IPS-15b (cell line): ENCODE measurements around the gene MMRN2.
"Not testable (repeated sequence)": the region's sequence is repeated elsewhere in the genome, so short reads cannot be mapped to it uniquely, and the experiment has no call there.

Source experiments
- H3K27me3 ChIP-seq: one replicate; pipeline ENCODE4 v1.6.1; 2013; ENCODE audit warnings: low read length; ENCODE audit not compliant: control insufficient read depth, insufficient read depth
- H3K36me3 ChIP-seq: one replicate; pipeline ENCODE4 v1.6.1; 2013; ENCODE audit warnings: low read length; ENCODE audit not compliant: control insufficient read depth, insufficient read depth
- H3K4me1 ChIP-seq: one replicate; pipeline ENCODE4 v1.6.1; 2013; ENCODE audit warnings: mild to moderate bottlenecking, low read length; ENCODE audit not compliant: control insufficient read depth, insufficient read depth
- H3K4me3 ChIP-seq: one replicate; pipeline ENCODE4 v1.5.1; 2013; ENCODE audit warnings: low read depth, low read length
- H3K9ac ChIP-seq: one replicate; pipeline ENCODE4 v1.6.1; 2013; ENCODE audit warnings: low read depth, mild to moderate bottlenecking, low read length
- H3K9me3 ChIP-seq: one replicate; pipeline ENCODE4 v1.6.1; 2013; ENCODE audit warnings: mild to moderate bottlenecking, low read length; ENCODE audit not compliant: control insufficient read depth, insufficient read depth

MMRN2 gene

DNA sequence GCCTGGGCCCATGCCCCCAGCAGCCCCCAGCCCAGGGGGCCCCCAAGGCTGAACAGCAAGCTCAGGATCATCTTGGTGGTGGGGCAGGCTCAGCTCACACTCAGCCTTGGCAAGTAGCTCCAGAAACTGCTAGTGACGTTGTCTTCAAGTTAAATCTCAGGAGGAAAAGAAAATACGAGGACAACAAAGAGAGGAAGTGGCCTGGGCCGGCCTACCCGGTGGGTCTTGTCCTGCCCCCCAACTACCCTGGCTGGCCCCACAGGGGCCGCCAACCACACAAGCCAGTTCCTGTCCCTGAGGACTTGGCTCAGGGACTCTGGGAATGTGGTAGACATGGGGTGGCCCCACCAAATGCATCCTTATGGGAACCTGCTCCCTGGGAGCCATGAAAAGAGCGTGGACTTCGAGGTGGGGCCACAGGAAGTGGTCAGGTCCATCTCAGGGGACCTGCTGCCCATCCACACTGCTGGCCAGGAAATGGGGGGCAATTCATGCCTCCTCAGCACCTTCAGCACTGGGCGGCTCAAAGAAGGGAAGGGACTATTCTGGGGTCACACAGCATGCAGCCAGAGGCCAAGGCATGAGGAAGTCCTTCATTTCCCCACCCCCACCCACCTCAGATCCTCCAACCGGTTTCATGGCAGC, at the start of gene MMRN2:
TSS of gene MMRN2 (minus strand) at position 145 of the 645 bp plus-strand sequence. CDS start at position 71, 74 bp downstream.
- Histone ChIP-seq H3K4me1 (peaks cover 30% of the 10 kb centered on the region), H3K9me3 (peaks cover 1% of the 10 kb centered on the region), H3K36me3 (no peaks in the 10 kb centered on the region), H3K27me3 (no peaks in the 10 kb centered on the region), H3K4me3 (no peak within 1 kb of the TSS), H3K9ac (no peak within 1 kb of the TSS)

DNA sequence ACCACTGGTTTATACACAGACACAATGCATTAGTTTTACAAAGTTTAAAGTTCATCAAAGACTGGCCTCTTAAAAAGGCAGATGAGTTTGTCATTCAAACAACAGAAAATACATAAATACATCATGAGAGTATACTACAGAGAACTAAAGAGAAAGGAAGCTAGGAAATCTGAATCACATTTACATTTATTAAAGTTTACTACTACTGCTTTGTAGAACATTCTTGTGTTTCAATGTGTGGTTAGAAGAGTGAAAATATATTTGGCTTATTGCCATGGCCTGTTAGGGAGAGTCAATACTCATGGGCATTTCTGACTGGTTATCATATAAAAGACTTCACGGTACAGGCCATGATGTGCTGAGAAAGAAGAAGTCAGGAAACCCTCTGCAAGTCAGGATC, 49.7 kb upstream of the MMRN2 start:
- not testable (repeated sequence) for H3K9ac ChIP-seq, H3K4me1 ChIP-seq, H3K4me3 ChIP-seq, H3K27me3 ChIP-seq, H3K36me3 ChIP-seq, H3K9me3 ChIP-seq

DNA sequence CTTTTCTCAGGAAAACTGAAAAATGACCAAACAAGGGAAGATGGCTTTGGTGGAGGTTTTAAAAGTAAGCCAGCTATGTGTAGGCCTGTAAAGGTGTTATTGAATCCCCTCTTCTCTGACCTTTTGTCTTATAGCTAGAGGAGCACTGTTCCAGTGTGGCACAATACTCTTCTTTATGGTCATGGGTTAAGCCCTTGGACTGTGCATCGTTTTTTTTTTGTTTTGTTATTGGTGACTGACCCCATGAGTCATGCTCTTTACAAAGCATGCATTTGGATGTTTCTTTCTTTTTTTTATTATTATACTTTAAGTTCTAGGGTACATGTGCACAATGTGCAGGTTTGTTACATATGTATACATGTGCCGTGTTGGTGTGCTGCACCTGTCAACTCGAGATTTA, 43.1 kb upstream of the MMRN2 start:
- no peaks in the 10 kb centered on the region for H3K9me3 ChIP-seq
- no peaks in the 10 kb centered on the region for H3K4me1 ChIP-seq
- H3K27me3 ChIP-seq = no peaks in the 10 kb centered on the region
- H3K36me3 ChIP-seq = no peaks in the 10 kb centered on the region
- no peak overlapping the region for H3K9ac ChIP-seq
- H3K4me3 ChIP-seq = no peak overlapping the region

- not testable (repeated sequence) for H3K4me1 ChIP-seq, H3K9ac ChIP-seq, H3K27me3 ChIP-seq, H3K36me3 ChIP-seq, H3K4me3 ChIP-seq, H3K9me3 ChIP-seq
These were observed 42.5 kb upstream of the MMRN2 start for GRCh38 chr10:86999802-87000403.

GRCh38 chr10:86992929-86993328, 35.5 kb upstream of the MMRN2 start:
- H3K27me3 ChIP-seq = no peaks in the 10 kb centered on the region
- no peaks in the 10 kb centered on the region for H3K36me3 ChIP-seq
- no peaks in the 10 kb centered on the region for H3K4me1 ChIP-seq
- no peaks in the 10 kb centered on the region for H3K9me3 ChIP-seq
- H3K4me3 ChIP-seq = no peak overlapping the region
- no peak overlapping the region for H3K9ac ChIP-seq

- Histone ChIP-seq H3K36me3 (no peaks in the 10 kb centered on the region), H3K9ac (no peak overlapping the region), H3K9me3 (no peaks in the 10 kb centered on the region), H3K4me3 (no peak overlapping the region), H3K27me3 (no peaks in the 10 kb centered on the region), H3K4me1 (no peaks in the 10 kb centered on the region)
These were observed 35.0 kb upstream of the MMRN2 start for GRCh38 chr10:86992456-86992855.

DNA sequence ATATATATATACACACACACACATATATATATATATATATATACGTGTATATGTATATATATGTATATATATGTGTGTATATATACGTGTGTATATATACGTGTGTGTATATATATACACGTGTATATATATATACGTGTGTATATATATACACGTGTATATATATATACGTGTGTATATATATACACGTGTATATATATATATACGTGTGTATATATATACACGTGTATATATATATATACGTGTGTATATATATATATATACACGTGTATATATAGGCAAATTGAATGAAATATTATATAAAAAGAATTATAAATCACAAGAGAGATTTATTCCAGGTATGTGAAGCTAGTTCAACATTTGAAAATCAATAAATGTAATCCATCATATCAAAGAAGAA, 33.9 kb upstream of the MMRN2 start:
- H3K9me3 ChIP-seq, H3K9ac ChIP-seq, H3K36me3 ChIP-seq, H3K4me3 ChIP-seq, H3K4me1 ChIP-seq, H3K27me3 ChIP-seq: not testable (repeated sequence)

GRCh38 chr10:86988520-86988919, 31.1 kb upstream of the MMRN2 start:
- no peak overlapping the region for H3K4me3 ChIP-seq
- no peaks in the 10 kb centered on the region for H3K4me1 ChIP-seq
- H3K9me3 ChIP-seq = no peaks in the 10 kb centered on the region
- H3K27me3 ChIP-seq = no peaks in the 10 kb centered on the region
- H3K9ac ChIP-seq = no peak overlapping the region
- no peaks in the 10 kb centered on the region for H3K36me3 ChIP-seq

- H3K36me3 ChIP-seq, H3K4me1 ChIP-seq, H3K4me3 ChIP-seq, H3K27me3 ChIP-seq, H3K9me3 ChIP-seq, H3K9ac ChIP-seq: not testable (repeated sequence)
These were observed 27.1 kb upstream of the MMRN2 start for GRCh38 chr10:86984498-86984897.

DNA sequence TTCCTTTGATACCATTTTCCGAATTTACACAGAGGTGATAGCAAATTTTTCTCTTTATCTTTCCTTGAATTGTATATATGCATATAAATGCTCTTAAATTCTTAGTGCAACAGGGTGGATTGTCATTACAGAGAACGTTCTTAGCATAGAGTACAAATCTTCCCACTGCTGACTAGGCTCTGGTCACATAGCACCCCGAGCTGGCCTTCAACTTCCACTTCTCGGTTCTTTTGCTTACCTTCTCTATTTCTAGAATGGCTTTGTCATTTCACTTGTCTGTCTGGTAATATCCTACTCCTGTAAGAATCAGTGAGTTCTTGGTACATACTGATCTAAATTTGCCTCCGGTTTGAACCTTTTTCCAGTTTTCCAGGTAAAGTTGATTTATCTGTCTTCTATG, 24.3 kb upstream of the MMRN2 start:
- H3K4me3 ChIP-seq = no peak overlapping the region
- no peaks in the 10 kb centered on the region for H3K27me3 ChIP-seq
- H3K9me3 ChIP-seq = no peaks in the 10 kb centered on the region
- H3K4me1 ChIP-seq = peaks cover 2% of the 10 kb centered on the region
- H3K36me3 ChIP-seq = no peaks in the 10 kb centered on the region
- no peak overlapping the region for H3K9ac ChIP-seq

GRCh38 chr10:86981020-86981419, 23.6 kb upstream of the MMRN2 start:
- not testable (repeated sequence) for H3K4me1 ChIP-seq, H3K9ac ChIP-seq, H3K9me3 ChIP-seq, H3K36me3 ChIP-seq, H3K4me3 ChIP-seq, H3K27me3 ChIP-seq

DNA sequence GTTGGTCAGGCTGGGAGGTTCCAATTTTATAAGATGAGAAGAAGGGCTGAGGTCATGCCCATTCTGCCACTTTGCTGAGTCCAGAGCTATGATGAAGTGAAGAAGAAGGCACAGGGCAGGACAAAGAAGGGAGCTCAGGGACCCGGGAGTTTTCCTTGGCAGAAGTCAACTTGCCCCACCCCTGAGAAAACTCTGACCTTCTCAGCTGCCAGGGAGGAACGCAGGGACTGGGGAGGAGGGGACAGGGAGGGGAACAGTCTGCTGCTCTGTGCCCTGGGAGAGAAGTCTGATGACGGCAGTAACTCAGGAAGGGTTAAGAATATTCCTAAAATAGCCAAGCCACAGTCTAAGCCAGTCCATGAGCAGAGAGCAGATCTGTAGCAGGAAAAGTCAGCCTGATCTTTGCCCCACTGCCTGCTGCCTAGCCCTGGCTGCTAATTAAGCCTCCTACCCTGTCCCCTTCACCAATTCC, 22.6 kb upstream of the MMRN2 start:
- H3K9me3 ChIP-seq = no peaks in the 10 kb centered on the region
- H3K36me3 ChIP-seq = no peaks in the 10 kb centered on the region
- H3K4me1 ChIP-seq = peaks cover 2% of the 10 kb centered on the region
- H3K4me3 ChIP-seq = no peak overlapping the region
- no peaks in the 10 kb centered on the region for H3K27me3 ChIP-seq
- no peak overlapping the region for H3K9ac ChIP-seq
